PC-9 (cell line): ENCODE data around the gene UTS2. TPM values are rescaled to one million over a fixed set of nuclear protein-coding genes. Genes with fewer than 3 reads are reported as not detected.

ENCODE experiments used
- BruUV-seq: library from RNA; stranded (reverse); fragments of 400-500 nt; replicated peaks from 2 replicates; lab custom pipeline; 2021; lab: Mats Ljungman, UMichigan
- CTCF ChIA-PET: fragments of 300-600 bp; sonication (Branson Sonifier 250); formaldehyde crosslinking; loops from one replicate; lab custom pipeline; 2022; ENCODE audit warnings: antibody characterized with exemption; lab: Charles Lee
- POLR2A ChIA-PET: fragments of 300-600 bp; sonication (Branson Sonifier 250); formaldehyde crosslinking; loops from one replicate; lab custom pipeline; 2022; ENCODE audit warnings: antibody characterized with exemption; ENCODE audit not compliant: unreplicated experiment; lab: Charles Lee
- DNase-seq, 2 experiments: peaks; one replicate each; pipeline versions ENCODE4 v3.0.0 to v3.0.0-alpha.2; 2015 to 2022; ENCODE audit warnings: mixed read lengths in 1 of 2
- H2AFZ ChIP-seq: fragments of 200-600 bp; sonication (generic); 2 replicates; pipeline ENCODE4 v1.8.1; 2017; ENCODE audit warnings: antibody characterized with exemption
- H3F3A ChIP-seq: fragments of 200-600 bp; sonication (generic); 2 replicates; pipeline ENCODE4 v1.8.1; 2017; ENCODE audit warnings: antibody characterized with exemption, mild to moderate bottlenecking, low read depth; ENCODE audit not compliant: insufficient read depth
- H3K27ac ChIP-seq: fragments of 200-600 bp; sonication (generic); 2 replicates; pipeline ENCODE4 v1.6.1; 2016; ENCODE audit warnings: mixed run types
- H3K27me3 ChIP-seq: fragments of 200-600 bp; sonication (generic); 2 replicates; pipeline ENCODE4 v1.6.1; 2016; ENCODE audit warnings: low read depth, mixed run types; ENCODE audit not compliant: insufficient read depth
- H3K36me3 ChIP-seq: fragments of 200-600 bp; sonication (generic); 2 replicates; pipeline ENCODE4 v1.6.1; 2016; ENCODE audit warnings: low read depth, mixed run types
- H3K4me1 ChIP-seq: fragments of 200-600 bp; sonication (generic); replicated peaks from 2 replicates; pipeline ENCODE4 v1.6.1; 2016; ENCODE audit warnings: mixed run types; ENCODE audit not compliant: insufficient read depth
- H3K4me2 ChIP-seq: fragments of 200-600 bp; sonication (generic); 2 replicates; pipeline ENCODE4 v1.6.1; 2017; ENCODE audit warnings: mixed run types
- H3K4me3 ChIP-seq: fragments of 200-600 bp; sonication (generic); 2 replicates; pipeline ENCODE4 v1.6.1; 2016; ENCODE audit warnings: mixed run types
- H3K79me2 ChIP-seq: fragments of 200-600 bp; sonication (generic); 2 replicates; pipeline ENCODE4 v1.6.1; 2017; ENCODE audit warnings: low read depth, mixed run types
- H3K9me2 ChIP-seq: fragments of 200-600 bp; sonication (generic); 2 replicates; pipeline ENCODE4 v1.8.1; 2017; ENCODE audit warnings: mild to moderate bottlenecking; ENCODE audit not compliant: insufficient read depth
- H3K9me3 ChIP-seq: fragments of 200-600 bp; sonication (generic); 2 replicates; pipeline ENCODE4 v1.8.1; 2016; ENCODE audit warnings: low read depth; ENCODE audit not compliant: insufficient read depth
- H4K20me1 ChIP-seq: fragments of 200-600 bp; sonication (generic); 2 replicates; pipeline ENCODE4 v1.8.1; 2017; ENCODE audit not compliant: insufficient read depth
- CTCF ChIP-seq: fragments of 200-600 bp; sonication (generic); conservative IDR thresholded peaks from 2 replicates; pipeline ENCODE4 v1.6.1; 2017; ENCODE audit warnings: mixed run types, antibody characterized with exemption, mild to moderate bottlenecking, moderate library complexity
- EZH2 ChIP-seq: fragments of 200-600 bp; sonication (generic); IDR thresholded peaks from 2 replicates; pipeline ENCODE4 v1.8.0; 2017; ENCODE audit warnings: antibody characterized with exemption, low read depth
- intact Hi-C: fragments of 100-400 bp; cut with micrococcal nuclease; formaldehyde crosslinking; loops from one replicate; pipeline ENCODE4 v1.10.0; 2022; ENCODE audit not compliant: unreplicated experiment
- total RNA-seq: library from RNA; stranded (reverse); gene quantifications from 2 replicates; pipeline ENCODE4 v1.2.3, GENCODE V29; 2021

UTS2 gene
- total RNA-seq, 1 experiment from 2014 or later, result 23.8 TPM

DNA sequence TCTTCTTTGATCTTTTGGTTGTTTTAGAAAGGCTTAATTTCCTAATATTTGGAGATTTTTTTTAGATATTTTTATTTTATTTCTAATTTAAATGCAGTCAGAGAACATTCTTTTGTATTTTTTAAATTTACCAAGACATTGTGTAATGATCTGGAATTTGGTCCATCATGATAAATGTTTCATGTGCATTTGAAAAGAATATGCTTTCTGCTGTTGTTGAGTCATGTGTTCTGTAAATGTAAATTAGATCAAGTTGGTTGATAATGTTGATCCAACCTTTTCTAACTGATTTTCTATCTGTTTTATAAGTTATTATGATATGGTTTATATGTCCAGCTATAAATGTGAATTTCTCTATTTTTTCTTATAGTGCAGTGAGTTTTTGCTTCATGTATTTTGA is 19.8 kb downstream of the UTS2 start:
- DNase-seq, result no peak
- no peak overlapping the region for H3K27ac ChIP-seq
- no TSS peak for BruUV-seq
- H3K4me3 ChIP-seq, result no peak overlapping the region
- TF ChIP-seq EZH2 (no peak), CTCF (no peak)
- no peaks in the 10 kb centered on the region for H3K9me2 ChIP-seq
- H3K79me2 ChIP-seq, result no peaks in the 10 kb centered on the region
- no peaks in the 10 kb centered on the region for H3K9me3 ChIP-seq
- no peak overlapping the region for H3K4me2 ChIP-seq
- H2AFZ ChIP-seq, result no peak overlapping the region
- no peaks in the 10 kb centered on the region for H3F3A ChIP-seq
- no peaks in the 10 kb centered on the region for H3K4me1 ChIP-seq
- H4K20me1 ChIP-seq, result no peaks in the 10 kb centered on the region
- ChIA-PET CTCF (no interaction called here), POLR2A (interaction anchor here (0.7 kb wide), 1 partner anchor 21 kb away, joined by 7 read pairs; no protein-coding TSS in a partner anchor)
- intact Hi-C loops, result no loop called here
- no peaks in the 10 kb centered on the region for H3K27me3 ChIP-seq
- H3K36me3 ChIP-seq, result 0 out of 2 replicates have a peak, but pooled peaks cover 3% of the 10 kb centered on the region

GRCh38 chr1:7831458-7831857 is 21.4 kb downstream of the UTS2 start:
- BruUV-seq, result no TSS peak
- Histone ChIP-seq H3K9me2 (no peaks in the 10 kb centered on the region), H3F3A (no peaks in the 10 kb centered on the region), H4K20me1 (no peaks in the 10 kb centered on the region), H3K9me3 (no peaks in the 10 kb centered on the region), H2AFZ (no peak overlapping the region), H3K27ac (no peak overlapping the region), H3K79me2 (no peaks in the 10 kb centered on the region), H3K4me1 (no peaks in the 10 kb centered on the region), H3K4me2 (no peak overlapping the region), H3K4me3 (no peak overlapping the region), H3K36me3 (no peaks in the 10 kb centered on the region), H3K27me3 (no peaks in the 10 kb centered on the region)
- ChIA-PET POLR2A (no interaction called here), CTCF (no interaction called here)
- TF ChIP-seq CTCF, result no peak
- TF ChIP-seq EZH2, result no peak
- intact Hi-C loops, result no loop called here
- DNase-seq, result no peak

DNA sequence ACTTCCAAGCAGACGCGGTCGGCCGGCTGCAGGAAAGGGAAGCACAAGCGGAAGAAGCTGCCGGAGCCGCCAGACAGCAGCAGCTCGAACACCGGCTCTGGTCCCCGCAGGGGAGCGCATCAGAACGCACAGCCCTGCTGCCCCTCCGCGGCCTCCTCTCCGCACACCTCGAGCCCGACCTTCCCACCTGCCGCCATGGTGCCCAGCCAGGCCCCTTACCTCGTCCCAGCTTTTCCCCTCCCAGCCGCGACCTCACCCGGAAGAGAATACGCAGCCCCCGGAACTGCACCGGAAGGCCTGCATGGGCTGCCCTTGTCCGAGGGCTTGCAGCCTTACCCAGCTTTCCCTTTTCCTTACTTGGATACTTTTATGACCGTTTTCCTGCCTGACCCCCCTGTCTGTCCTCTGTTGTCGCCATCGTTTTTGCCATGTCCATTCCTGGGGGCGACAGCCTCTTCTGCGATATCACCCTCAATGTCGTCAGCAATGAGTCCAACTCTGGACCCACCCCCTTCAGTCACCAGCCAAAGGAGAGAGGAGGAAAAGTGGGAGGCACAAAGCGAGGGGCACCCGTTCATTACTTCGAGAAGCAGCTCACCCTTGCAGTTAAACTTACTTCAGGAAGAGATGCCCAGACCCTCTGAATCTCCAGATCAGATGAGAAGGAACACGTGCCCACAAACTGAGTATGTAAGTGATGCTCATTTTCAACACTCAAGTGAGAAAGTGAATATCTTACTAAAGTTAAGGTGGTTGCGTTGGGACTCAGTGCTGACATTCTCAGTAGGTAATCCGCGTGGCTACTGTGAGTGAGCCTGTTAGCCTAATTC is 25.5 kb downstream of the UTS2 start:
- intact Hi-C loops, result no loop called here
- Histone ChIP-seq H3K27me3 (no peaks in the 10 kb centered on the region), H3F3A (no peaks in the 10 kb centered on the region), H3K27ac (no peak overlapping the region), H2AFZ (no peak overlapping the region), H3K9me2 (no peaks in the 10 kb centered on the region), H3K4me3 (no peak overlapping the region), H3K79me2 (no peaks in the 10 kb centered on the region), H3K4me1 (no peaks in the 10 kb centered on the region), H3K9me3 (no peaks in the 10 kb centered on the region), H3K4me2 (no peak overlapping the region), H4K20me1 (no peaks in the 10 kb centered on the region), H3K36me3 (no peaks in the 10 kb centered on the region)
- ChIA-PET CTCF (no interaction called here), POLR2A (interaction anchor here (0.6 kb wide), 1 partner anchor 50 kb away, joined by 3 read pairs; no protein-coding TSS in a partner anchor)
- DNase-seq, result no peak
- no TSS peak for BruUV-seq
- TF ChIP-seq EZH2 (no peak), CTCF (no peak)
